SK-N-SH treated with all-trans-retinoic acid at 6 μM for 48 hours (cell line): ENCODE measurements around the gene CD200.

Source experiments
- ATAC-seq: fragments of 200-7000 bp; cut with Tn5 transposase; 3 replicates; pipeline ENCODE4 v1.9.1; 2020; ENCODE audit warnings: mild to moderate bottlenecking, moderate library complexity
- ARNTL ChIP-seq: fragments of 450-650 bp; formaldehyde crosslinking; IDR thresholded peaks from 2 replicates; pipeline ENCODE4 v1.5.0; 2020; ENCODE audit warnings: low read depth, mild to moderate bottlenecking, moderate library complexity, borderline replicate concordance
- BACH2 ChIP-seq: fragments of 250-450 bp; sonication (Bioruptor Pico); IDR thresholded peaks from 2 replicates; pipeline ENCODE4 v1.9.0; 2021; ENCODE audit warnings: mild to moderate bottlenecking, borderline replicate concordance
- CSDC2 ChIP-seq: fragments of 250-450 bp; sonication (Bioruptor Pico); IDR thresholded peaks from 2 replicates; pipeline ENCODE4 v1.5.0; 2020; ENCODE audit warnings: mild to moderate bottlenecking, moderate library complexity
- ESRRG ChIP-seq: fragments of 250-450 bp; sonication (Bioruptor Pico); IDR thresholded peaks from 2 replicates; pipeline ENCODE4 v1.6.1; 2021; ENCODE audit warnings: mild to moderate bottlenecking
- GLIS3 ChIP-seq: fragments of 250-450 bp; sonication (Bioruptor Pico); IDR thresholded peaks from 2 replicates; pipeline ENCODE4 v1.5.0; 2020; ENCODE audit warnings: mild to moderate bottlenecking, moderate library complexity
- OSR1 ChIP-seq: fragments of 250-450 bp; sonication (Bioruptor Pico); IDR thresholded peaks from 2 replicates; pipeline ENCODE4 v1.8.0; 2022; ENCODE audit warnings: moderate library complexity, mild to moderate bottlenecking, inconsistent platforms
- PPARA ChIP-seq: fragments of 250-450 bp; sonication (Bioruptor Pico); IDR thresholded peaks from 2 replicates; pipeline ENCODE4 v1.5.0; 2020; ENCODE audit warnings: mild to moderate bottlenecking, borderline replicate concordance
- SNAI2 ChIP-seq: fragments of 250-450 bp; sonication (Bioruptor Pico); IDR thresholded peaks from 2 replicates; pipeline ENCODE4 v1.5.0; 2020; ENCODE audit warnings: mild to moderate bottlenecking, moderate library complexity
- TCF4 ChIP-seq: fragments of 250-450 bp; sonication (Bioruptor Pico); IDR thresholded peaks from 2 replicates; pipeline ENCODE4 v1.8.0; 2021; ENCODE audit warnings: mild to moderate bottlenecking, moderate library complexity, borderline replicate concordance
- TOX ChIP-seq: fragments of 250-450 bp; sonication (Bioruptor Pico); IDR thresholded peaks from 2 replicates; pipeline ENCODE4 v1.8.0; 2021; ENCODE audit warnings: mild to moderate bottlenecking, moderate library complexity, borderline replicate concordance
- ZC3H10 ChIP-seq: fragments of 250-450 bp; sonication (Bioruptor Pico); IDR thresholded peaks from 2 replicates; pipeline ENCODE4 v1.5.1; 2021; ENCODE audit warnings: mild to moderate bottlenecking, moderate library complexity
- ZFP3 ChIP-seq: fragments of 250-450 bp; sonication (Bioruptor Pico); IDR thresholded peaks from 2 replicates; pipeline ENCODE4 v1.5.0; 2020; ENCODE audit warnings: mild to moderate bottlenecking, moderate library complexity
- ZFP30 ChIP-seq: fragments of 450-650 bp; formaldehyde crosslinking; IDR thresholded peaks from 2 replicates; pipeline ENCODE4 v1.5.0; 2022; ENCODE audit warnings: mild to moderate bottlenecking, moderate library complexity
- ZNF565 ChIP-seq: fragments of 450-650 bp; formaldehyde crosslinking; conservative IDR thresholded peaks from 2 replicates; pipeline ENCODE4 v1.5.0; 2020; ENCODE audit warnings: low read depth, mild to moderate bottlenecking, moderate library complexity
- ZNF70 ChIP-seq: fragments of 450-650 bp; formaldehyde crosslinking; IDR thresholded peaks from 2 replicates; pipeline ENCODE4 v1.5.0; 2020; ENCODE audit warnings: mild to moderate bottlenecking, moderate library complexity
- ZNF8 ChIP-seq: fragments of 450-650 bp; formaldehyde crosslinking; IDR thresholded peaks from 2 replicates; pipeline ENCODE4 v1.5.0; 2020; ENCODE audit warnings: mild to moderate bottlenecking, moderate library complexity
- TF ChIP-seq, protein P1 (sequence below): fragments of 250-450 bp; sonication (Bioruptor Pico); IDR thresholded peaks from 2 replicates; pipeline ENCODE4 v1.5.0; 2020; ENCODE audit warnings: mild to moderate bottlenecking, moderate library complexity
- TF ChIP-seq, protein P2 (sequence below): fragments of 250-450 bp; sonication (Bioruptor Pico); IDR thresholded peaks from 2 replicates; pipeline ENCODE4 v1.8.0; 2021; ENCODE audit warnings: low read depth, mild to moderate bottlenecking, moderate library complexity, borderline replicate concordance
- TF ChIP-seq, protein P3 (sequence below): fragments of 250-450 bp; sonication (Bioruptor Pico); IDR thresholded peaks from 2 replicates; pipeline ENCODE4 v1.5.1; 2020; ENCODE audit warnings: low read depth, mild to moderate bottlenecking, moderate library complexity
- TF ChIP-seq, protein P4 (sequence below): fragments of 250-450 bp; sonication (Bioruptor Pico); IDR thresholded peaks from 2 replicates; pipeline ENCODE4 v1.8.0; 2020; ENCODE audit warnings: mild to moderate bottlenecking, moderate library complexity, borderline replicate concordance

The CD200 gene

DNA sequence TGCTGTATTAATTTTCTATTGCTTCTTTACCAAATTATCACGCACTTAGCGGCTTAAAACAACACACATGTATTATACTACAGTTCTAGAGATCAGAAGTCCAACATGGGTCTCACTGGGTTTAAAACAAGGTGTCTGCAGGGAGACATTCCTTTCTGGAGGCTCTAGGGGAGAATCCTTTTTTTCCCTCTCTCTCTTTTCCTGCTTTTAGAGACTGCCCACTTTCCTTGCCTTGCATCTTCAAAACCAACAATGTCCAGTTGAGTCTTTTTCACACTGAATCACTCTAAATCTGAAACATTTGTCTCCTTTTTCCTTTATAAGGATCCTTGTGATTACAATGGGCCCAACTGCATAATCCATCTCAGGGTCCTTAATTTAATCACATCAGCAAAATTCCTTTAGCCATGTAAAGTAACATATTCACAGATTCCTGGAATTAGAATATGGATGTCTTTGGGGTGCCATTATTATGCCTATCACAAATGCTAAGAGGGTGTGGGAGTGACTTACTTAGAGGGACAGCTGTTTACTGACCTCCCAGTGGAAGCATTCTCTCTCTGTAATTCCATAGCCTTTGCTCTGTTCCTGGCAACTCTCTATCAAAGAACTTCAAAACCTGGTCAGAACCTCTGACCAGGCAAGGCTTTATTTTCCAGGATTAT is 21.8 kb downstream of the CD200 start:
- TF ChIP-seq PPARA (CRISPR knock-in tag) (no peak), GLIS3 (no peak)
- TF ChIP-seq, protein P1, sequence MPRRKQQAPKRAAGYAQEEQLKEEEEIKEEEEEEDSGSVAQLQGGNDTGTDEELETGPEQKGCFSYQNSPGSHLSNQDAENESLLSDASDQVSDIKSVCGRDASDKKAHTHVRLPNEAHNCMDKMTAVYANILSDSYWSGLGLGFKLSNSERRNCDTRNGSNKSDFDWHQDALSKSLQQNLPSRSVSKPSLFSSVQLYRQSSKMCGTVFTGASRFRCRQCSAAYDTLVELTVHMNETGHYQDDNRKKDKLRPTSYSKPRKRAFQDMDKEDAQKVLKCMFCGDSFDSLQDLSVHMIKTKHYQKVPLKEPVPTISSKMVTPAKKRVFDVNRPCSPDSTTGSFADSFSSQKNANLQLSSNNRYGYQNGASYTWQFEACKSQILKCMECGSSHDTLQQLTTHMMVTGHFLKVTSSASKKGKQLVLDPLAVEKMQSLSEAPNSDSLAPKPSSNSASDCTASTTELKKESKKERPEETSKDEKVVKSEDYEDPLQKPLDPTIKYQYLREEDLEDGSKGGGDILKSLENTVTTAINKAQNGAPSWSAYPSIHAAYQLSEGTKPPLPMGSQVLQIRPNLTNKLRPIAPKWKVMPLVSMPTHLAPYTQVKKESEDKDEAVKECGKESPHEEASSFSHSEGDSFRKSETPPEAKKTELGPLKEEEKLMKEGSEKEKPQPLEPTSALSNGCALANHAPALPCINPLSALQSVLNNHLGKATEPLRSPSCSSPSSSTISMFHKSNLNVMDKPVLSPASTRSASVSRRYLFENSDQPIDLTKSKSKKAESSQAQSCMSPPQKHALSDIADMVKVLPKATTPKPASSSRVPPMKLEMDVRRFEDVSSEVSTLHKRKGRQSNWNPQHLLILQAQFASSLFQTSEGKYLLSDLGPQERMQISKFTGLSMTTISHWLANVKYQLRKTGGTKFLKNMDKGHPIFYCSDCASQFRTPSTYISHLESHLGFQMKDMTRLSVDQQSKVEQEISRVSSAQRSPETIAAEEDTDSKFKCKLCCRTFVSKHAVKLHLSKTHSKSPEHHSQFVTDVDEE (CRISPR knock-in tag): no peak
- no peak for ATAC-seq

DNA sequence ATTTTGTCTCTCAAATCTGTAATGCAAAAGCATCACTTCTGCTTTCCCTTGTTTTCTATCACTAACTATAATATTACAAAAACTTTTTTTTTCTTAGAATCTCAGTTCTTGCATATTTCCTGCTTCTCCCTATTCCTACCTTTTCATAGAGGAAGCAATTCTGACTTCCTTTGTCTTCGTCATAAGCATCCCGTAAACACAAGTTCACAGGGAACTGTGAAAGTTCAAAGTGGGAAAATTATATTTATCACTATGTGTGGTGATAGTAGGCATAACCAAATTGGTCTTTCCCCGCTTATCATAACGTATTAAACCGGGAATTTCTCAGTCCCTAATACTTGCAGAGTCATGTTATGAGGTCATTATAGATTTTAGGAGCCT is 22.3 kb downstream of the CD200 start:
- no peak for ATAC-seq
- TF ChIP-seq, protein P1 (CRISPR knock-in tag): no peak
- TF ChIP-seq ZNF565 (CRISPR knock-in tag): no peak
- no peak for TF ChIP-seq ZC3H10 (CRISPR knock-in tag)
- no peak for TF ChIP-seq SNAI2 (CRISPR knock-in tag)
- TF ChIP-seq ZNF8: no peak
- no peak for TF ChIP-seq GLIS3
- no peak for TF ChIP-seq TCF4 (CRISPR knock-in tag)
- no peak for TF ChIP-seq OSR1
- TF ChIP-seq ZNF70 (CRISPR knock-in tag): no peak
- TF ChIP-seq ZFP30 (CRISPR knock-in tag): no peak
- TF ChIP-seq PPARA (CRISPR knock-in tag): no peak
- TF ChIP-seq ARNTL (CRISPR knock-in tag): no peak
- TF ChIP-seq TOX (CRISPR knock-in tag): no peak
- TF ChIP-seq, protein P2, sequence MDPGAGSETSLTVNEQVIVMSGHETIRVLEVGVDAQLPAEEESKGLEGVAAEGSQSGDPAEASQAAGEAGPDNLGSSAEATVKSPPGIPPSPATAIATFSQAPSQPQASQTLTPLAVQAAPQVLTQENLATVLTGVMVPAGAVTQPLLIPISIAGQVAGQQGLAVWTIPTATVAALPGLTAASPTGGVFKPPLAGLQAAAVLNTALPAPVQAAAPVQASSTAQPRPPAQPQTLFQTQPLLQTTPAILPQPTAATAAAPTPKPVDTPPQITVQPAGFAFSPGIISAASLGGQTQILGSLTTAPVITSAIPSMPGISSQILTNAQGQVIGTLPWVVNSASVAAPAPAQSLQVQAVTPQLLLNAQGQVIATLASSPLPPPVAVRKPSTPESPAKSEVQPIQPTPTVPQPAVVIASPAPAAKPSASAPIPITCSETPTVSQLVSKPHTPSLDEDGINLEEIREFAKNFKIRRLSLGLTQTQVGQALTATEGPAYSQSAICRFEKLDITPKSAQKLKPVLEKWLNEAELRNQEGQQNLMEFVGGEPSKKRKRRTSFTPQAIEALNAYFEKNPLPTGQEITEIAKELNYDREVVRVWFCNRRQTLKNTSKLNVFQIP (CRISPR knock-in tag): no peak
- no peak for TF ChIP-seq CSDC2 (CRISPR knock-in tag)
- no peak for TF ChIP-seq BACH2 (CRISPR knock-in tag)
- no peak for TF ChIP-seq ZFP3 (CRISPR knock-in tag)
- TF ChIP-seq, protein P3, sequence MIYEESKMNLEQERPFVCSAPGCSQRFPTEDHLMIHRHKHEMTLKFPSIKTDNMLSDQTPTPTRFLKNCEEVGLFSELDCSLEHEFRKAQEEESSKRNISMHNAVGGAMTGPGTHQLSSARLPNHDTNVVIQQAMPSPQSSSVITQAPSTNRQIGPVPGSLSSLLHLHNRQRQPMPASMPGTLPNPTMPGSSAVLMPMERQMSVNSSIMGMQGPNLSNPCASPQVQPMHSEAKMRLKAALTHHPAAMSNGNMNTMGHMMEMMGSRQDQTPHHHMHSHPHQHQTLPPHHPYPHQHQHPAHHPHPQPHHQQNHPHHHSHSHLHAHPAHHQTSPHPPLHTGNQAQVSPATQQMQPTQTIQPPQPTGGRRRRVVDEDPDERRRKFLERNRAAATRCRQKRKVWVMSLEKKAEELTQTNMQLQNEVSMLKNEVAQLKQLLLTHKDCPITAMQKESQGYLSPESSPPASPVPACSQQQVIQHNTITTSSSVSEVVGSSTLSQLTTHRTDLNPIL: no peak
- TF ChIP-seq, protein P4, sequence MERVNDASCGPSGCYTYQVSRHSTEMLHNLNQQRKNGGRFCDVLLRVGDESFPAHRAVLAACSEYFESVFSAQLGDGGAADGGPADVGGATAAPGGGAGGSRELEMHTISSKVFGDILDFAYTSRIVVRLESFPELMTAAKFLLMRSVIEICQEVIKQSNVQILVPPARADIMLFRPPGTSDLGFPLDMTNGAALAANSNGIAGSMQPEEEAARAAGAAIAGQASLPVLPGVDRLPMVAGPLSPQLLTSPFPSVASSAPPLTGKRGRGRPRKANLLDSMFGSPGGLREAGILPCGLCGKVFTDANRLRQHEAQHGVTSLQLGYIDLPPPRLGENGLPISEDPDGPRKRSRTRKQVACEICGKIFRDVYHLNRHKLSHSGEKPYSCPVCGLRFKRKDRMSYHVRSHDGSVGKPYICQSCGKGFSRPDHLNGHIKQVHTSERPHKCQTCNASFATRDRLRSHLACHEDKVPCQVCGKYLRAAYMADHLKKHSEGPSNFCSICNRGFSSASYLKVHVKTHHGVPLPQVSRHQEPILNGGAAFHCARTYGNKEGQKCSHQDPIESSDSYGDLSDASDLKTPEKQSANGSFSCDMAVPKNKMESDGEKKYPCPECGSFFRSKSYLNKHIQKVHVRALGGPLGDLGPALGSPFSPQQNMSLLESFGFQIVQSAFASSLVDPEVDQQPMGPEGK (CRISPR knock-in tag): no peak
- TF ChIP-seq ESRRG (CRISPR knock-in tag): no peak
- TF ChIP-seq, all 23 proteins: peak for 0
